ENCODE data around the gene FAM78A.

DNA sequence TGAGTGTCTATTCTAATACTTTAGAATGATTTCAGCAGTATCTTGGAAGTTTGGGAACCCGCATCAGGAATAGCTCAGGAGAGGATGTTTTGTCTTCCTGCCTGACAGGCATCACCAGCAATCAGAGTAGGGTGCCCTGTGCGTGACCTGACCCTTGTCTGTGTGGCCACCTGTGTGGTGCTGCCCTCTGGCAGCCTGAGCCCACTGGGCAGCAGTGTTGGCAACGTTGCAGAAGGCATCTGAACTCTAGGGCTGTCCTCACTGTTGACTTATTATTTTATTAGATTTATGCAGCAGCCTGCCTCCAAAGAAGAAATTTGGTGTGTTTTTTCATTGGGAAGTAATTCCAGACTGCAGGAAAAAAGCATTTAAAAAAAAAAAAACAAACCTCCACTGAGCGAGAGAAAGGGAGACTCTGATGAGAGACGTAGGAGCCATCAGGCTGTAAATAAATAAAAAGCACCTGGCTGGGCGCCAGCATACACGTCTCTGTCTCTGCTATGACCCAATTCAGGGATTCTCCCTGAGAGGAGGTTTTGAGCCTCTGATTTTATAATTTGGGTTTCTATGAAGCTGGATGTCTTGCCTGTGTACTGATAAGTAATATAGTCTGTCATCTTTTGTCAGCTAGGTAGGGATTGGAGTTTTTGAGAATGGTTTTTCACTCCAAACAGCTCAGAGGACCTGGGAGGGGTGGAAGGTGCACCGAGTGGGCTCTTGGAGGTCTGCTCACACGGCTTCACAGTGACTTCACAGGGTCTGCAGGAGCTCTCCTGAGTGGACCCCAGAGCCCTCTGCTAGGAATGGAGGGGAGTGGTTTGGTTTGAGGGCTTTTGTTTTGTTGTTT is 49.0 kb downstream of the FAM78A start:
- TF ChIP-seq POLR2AphosphoS5 (IDR thresholded peaks at IDR 0.05; ENCODE audit: low read depth, low read length): no peak
- TF ChIP-seq CBX5 (IDR thresholded peaks at IDR 0.05; ENCODE audit: low read depth, low read length): no peak
- TF ChIP-seq, protein P1, sequence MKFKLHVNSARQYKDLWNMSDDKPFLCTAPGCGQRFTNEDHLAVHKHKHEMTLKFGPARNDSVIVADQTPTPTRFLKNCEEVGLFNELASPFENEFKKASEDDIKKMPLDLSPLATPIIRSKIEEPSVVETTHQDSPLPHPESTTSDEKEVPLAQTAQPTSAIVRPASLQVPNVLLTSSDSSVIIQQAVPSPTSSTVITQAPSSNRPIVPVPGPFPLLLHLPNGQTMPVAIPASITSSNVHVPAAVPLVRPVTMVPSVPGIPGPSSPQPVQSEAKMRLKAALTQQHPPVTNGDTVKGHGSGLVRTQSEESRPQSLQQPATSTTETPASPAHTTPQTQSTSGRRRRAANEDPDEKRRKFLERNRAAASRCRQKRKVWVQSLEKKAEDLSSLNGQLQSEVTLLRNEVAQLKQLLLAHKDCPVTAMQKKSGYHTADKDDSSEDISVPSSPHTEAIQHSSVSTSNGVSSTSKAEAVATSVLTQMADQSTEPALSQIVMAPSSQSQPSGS (IDR thresholded peaks at IDR 0.05; ENCODE audit: low read length): no peak
- TF ChIP-seq EP300 (IDR thresholded peaks at IDR 0.05; ENCODE audit: borderline replicate concordance in 1 of 2, low read depth in 2 of 2, low read length in 2 of 2): no peak
- TF ChIP-seq, protein P2, sequence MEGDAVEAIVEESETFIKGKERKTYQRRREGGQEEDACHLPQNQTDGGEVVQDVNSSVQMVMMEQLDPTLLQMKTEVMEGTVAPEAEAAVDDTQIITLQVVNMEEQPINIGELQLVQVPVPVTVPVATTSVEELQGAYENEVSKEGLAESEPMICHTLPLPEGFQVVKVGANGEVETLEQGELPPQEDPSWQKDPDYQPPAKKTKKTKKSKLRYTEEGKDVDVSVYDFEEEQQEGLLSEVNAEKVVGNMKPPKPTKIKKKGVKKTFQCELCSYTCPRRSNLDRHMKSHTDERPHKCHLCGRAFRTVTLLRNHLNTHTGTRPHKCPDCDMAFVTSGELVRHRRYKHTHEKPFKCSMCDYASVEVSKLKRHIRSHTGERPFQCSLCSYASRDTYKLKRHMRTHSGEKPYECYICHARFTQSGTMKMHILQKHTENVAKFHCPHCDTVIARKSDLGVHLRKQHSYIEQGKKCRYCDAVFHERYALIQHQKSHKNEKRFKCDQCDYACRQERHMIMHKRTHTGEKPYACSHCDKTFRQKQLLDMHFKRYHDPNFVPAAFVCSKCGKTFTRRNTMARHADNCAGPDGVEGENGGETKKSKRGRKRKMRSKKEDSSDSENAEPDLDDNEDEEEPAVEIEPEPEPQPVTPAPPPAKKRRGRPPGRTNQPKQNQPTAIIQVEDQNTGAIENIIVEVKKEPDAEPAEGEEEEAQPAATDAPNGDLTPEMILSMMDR (IDR thresholded peaks at IDR 0.05; ENCODE audit: control extremely low read depth in 1 of 3, insufficient read depth in 1 of 3, low read depth in 1 of 3, low read length in 3 of 3): no peak
- no peak for TF ChIP-seq CREB1 (IDR thresholded peaks at IDR 0.05)
- no peak for TF ChIP-seq RFX5 (IDR thresholded peaks at IDR 0.05; ENCODE audit: borderline replicate concordance, low read depth, low read length)
- TF ChIP-seq, protein P3, sequence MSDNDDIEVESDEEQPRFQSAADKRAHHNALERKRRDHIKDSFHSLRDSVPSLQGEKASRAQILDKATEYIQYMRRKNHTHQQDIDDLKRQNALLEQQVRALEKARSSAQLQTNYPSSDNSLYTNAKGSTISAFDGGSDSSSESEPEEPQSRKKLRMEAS (IDR thresholded peaks at IDR 0.05): no peak
- TF ChIP-seq, protein P4, sequence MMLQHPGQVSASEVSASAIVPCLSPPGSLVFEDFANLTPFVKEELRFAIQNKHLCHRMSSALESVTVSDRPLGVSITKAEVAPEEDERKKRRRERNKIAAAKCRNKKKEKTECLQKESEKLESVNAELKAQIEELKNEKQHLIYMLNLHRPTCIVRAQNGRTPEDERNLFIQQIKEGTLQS (IDR thresholded peaks at IDR 0.05; ENCODE audit: insufficient read depth, low read depth, low read length): no peak
- TF ChIP-seq SAP30 (IDR thresholded peaks at IDR 0.05; ENCODE audit: insufficient read depth, insufficient replicate concordance, low read length): no peak
- TF ChIP-seq SIN3A (conservative IDR thresholded peaks at IDR 0.05 in 1 of 2, IDR thresholded peaks at IDR 0.05 in 1 of 2; ENCODE audit: low read depth in 1 of 2, low read length in 2 of 2): no peak
- TF ChIP-seq EZH2 (IDR thresholded peaks at IDR 0.05; ENCODE audit: low read depth, low read length, severe bottlenecking): no peak
- TF ChIP-seq RAD21 (IDR thresholded peaks at IDR 0.05 in 1 of 2, conservative IDR thresholded peaks at IDR 0.05 in 1 of 2; ENCODE audit: low read depth in 2 of 2, low read length in 2 of 2): no peak
- no peak for TF ChIP-seq POLR2A (IDR thresholded peaks at IDR 0.05; ENCODE audit: control extremely low read depth in 1 of 2, low read depth in 2 of 2, low read length in 2 of 2)

All from H1 (cell line).